Amniotic stem cell (primary cell): Measurements from ENCODE around the gene STK39.

Source experiments
- DNase-seq: peaks from one replicate; lab custom pipeline; 2025; lab: John Stamatoyannopoulos, UW

STK39 gene

GRCh38 chr2:167925758-167926157, 321.6 kb downstream of the STK39 start:
- DNase-seq, result no peak

- DNase-seq, result no peak
Measured at GRCh38 chr2:167924556-167924955, 322.8 kb downstream of the STK39 start.

- DNase-seq, result no peak
Measured at GRCh38 chr2:167916756-167917155, 330.6 kb downstream of the STK39 start.

GRCh38 chr2:167914969-167915368, 332.4 kb downstream of the STK39 start:
- no peak for DNase-seq

GRCh38 chr2:167908786-167909185, 338.6 kb downstream of the STK39 start:
- no peak for DNase-seq

GRCh38 chr2:167905668-167906067, 341.7 kb downstream of the STK39 start:
- no peak for DNase-seq
